Kidney capillary endothelial cell (primary cell): ENCODE results near the gene ADM2.

Experiments
- DNase-seq: peaks from one replicate; pipeline ENCODE4 v3.0.0-alpha.2; 2018; ENCODE audit warnings: low spot score

ADM2 gene

DNA sequence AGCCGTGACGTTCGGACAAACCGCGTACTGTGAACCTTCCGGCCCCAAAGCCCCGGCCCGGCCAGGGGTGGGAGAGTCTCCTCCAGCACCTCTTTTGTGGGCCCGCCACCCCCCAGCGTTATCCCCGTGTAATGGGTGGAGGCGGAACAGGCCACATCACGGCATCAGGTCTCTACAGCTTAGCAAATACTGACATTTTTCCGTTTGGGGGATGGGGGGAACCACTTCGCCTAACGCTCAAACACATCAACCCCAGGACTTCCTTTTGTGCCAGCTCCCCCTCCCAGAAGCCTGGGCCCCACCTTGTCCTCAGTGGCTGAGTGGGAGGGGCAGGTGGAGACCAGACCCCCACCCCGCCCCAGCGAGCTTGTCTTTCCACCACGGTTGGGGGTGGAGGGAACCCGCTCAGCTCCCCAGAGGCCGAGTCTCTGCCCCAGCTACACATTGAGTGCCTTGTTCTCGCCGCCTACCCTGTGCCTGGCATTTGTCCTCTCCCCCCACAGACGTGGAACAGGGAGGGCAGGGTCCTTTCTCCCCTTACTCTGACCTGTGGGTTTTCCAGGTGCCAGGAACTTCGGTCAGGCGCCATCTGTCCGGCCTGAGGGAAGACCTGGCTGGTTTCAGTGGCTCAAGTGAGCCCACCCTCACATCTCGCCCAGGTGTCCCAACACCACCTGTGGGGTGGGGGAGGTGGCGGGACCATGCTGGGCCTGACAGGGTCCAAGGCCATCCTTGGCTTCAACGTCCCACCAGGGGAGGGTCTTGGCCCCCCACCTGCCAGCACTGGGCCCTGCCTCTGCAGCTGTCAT is 36.1 kb upstream of the ADM2 start:
- no peak for DNase-seq

DNA sequence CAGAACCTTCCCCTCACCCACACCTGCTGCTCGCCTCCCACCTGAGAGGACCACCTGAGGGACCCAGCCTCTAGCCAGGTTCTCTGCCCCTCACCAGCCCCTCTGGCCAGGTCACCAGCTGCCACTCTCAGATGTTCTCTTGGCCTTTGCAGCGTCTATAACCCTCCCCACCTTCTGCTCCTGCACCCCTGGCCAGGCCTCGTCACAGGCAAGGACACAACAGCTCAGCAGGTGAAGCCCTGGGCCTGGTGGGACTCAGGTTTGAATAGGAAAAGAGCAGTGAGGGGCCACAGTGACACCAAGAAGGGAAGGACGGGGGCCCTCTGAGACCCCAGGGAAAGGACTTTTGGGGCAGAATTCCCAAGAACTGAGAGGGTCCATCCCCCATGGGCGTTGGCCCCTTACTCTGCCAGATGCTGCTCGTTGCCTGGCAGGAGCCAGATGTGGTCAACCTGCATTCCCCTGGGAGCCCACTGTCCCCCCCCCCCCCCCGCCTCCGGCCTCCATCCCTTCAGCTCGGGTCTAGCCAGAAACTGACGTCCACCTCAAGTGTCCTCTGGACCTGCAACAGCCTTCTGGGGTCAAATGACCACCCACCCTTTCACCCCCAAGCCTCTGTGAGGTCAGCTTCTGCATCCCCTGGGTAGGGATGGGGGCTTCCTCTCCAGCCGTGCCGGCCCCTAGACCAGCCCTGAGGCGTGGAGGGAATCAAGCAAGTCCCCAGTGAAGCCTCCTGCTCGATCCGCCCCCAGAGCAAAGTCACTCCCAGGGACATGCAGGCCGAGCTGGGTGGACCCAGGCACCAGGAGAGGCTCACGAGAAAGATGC is 35.2 kb upstream of the ADM2 start:
- DNase-seq, result no peak

DNA sequence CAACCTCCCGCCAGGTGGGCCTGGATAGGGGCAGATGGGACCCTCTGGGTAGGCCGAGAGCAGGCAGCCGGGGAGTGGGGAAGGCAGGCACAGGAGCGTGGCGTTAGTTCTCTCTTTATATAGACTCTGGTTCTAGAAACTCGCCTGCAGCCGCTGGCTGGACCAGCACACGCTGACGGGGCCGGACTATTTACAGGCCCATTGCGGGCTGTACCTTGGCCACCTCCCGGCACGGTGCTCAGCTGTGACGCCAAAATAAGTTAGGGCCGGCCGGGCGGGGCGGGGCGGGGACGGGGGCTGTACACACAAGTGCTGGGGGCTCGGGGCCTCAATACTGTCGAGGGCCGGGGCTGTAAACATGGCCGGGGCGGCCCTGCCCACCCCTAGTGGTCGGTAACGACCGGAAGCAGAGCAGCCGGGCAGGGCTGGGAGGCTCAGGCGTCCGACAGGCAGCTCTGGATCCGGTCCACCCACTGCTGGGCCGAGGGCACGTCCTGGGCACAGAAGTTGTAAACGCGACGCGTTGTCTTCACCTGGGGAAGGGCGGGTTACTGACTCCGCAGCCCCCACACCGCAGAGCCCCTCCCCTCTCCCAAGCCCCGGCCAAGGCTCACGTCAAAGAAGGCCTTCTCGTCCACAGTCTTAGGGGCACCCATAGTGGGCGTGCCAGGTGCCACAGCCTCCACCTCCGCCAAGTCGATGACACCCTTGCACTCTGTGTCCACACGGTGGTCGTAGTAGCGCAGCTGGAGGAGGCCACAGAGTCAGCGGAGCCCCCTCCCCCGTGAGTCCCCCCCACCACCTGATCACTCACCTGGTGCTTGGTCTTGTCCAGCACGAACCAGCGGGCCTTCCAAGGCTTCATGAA is 34.4 kb upstream of the ADM2 start:
- DNase-seq, result no peak

- DNase-seq, result no peak
Observed at GRCh38 chr22:50447576-50448551, 33.5 kb upstream of the ADM2 start.

DNA sequence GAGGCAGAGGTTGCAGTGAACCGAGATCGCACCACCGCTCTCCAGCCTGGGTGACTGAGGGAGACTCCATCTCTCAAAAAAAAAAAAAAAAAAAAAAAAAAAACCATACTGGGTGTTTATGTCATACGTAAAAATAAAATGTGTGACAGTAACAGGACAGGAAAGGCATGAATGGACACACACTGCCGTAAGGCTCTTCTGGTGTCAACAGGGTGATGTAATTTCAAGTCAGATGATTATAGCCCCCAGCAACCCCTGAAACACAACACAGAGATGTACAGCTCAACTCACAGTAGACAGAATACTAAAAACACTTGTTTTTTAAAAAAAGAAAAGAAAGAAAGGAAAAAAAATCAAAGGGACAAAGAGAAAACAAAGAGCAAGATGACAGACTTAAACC is 28.7 kb upstream of the ADM2 start:
- no peak for DNase-seq

DNA sequence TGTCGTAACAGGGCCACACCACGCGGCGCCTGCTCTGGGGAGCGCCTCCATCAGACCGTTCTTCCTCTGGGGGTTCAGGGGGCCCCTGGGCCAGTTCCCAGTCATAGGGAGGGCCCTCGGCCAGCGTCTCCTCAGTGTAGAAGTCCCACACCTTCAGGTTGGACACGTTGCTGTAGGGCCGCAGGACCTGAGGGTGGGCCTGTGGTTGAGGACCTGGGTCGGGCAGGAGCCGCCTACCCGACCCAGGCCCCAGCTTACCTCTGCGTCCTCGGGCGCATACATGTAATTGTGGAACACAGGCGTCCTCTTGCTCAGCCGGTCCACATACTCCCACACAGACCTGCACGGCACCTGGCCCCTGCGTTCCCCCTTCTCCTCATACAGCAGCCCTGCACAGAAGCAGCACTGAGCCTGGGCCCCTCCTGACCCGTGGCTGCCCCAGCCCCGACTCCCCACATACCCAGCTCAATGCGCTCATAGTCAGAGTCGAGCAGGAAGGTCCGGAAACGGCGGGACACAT is 26.7 kb upstream of the ADM2 start:
- DNase-seq, result no peak

DNA sequence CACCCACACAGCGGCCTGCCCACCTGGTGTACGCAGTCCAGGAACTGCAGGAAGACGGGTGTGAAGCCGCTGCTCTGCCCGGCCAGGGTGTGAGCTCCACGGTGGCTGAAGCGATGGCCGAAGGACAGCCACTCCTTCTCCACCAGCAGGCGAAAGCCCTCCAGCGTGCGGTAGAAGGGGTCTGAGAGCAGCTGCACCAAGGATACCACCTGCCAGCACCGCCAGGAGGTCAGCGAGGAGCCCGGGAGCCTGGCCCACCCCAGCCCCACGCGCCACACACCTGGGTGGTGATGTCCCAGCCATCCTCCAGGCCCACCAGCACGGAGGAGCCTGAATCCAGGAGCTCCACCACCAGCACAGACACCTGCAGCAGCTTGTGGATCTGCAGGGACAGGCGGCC is 26.1 kb upstream of the ADM2 start:
- no peak for DNase-seq

- no peak for DNase-seq
Observed at GRCh38 chr22:50456026-50456425, 25.3 kb upstream of the ADM2 start.

- no peak for DNase-seq
Observed at GRCh38 chr22:50456466-50457234, 24.7 kb upstream of the ADM2 start.

- DNase-seq, result no peak
Observed at GRCh38 chr22:50459016-50459415, 22.3 kb upstream of the ADM2 start.

GRCh38 chr22:50459496-50460140 is 21.7 kb upstream of the ADM2 start:
- DNase-seq, result no peak

GRCh38 chr22:50460938-50461337 is 20.4 kb upstream of the ADM2 start:
- DNase-seq, result no peak

DNA sequence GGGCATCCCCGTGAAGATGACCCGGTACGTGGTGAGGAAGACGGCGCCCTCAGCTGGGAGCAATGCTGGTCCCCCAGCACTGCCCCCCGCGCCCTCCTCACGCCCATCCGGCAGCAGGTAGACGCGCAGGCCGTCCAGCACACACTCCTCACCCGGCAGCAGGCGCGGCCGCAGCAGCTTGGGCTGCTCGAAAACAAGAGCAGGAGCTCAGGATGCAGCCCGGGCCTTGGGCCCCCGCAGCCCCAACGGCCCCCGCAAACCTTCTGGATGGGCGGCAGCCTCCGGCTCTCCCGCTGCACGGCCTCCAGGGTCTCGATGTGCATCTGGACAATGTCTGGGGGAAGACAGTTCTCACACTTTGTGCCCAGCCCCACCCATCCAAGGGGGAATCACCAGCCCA is 19.8 kb upstream of the ADM2 start:
- no peak for DNase-seq

DNA sequence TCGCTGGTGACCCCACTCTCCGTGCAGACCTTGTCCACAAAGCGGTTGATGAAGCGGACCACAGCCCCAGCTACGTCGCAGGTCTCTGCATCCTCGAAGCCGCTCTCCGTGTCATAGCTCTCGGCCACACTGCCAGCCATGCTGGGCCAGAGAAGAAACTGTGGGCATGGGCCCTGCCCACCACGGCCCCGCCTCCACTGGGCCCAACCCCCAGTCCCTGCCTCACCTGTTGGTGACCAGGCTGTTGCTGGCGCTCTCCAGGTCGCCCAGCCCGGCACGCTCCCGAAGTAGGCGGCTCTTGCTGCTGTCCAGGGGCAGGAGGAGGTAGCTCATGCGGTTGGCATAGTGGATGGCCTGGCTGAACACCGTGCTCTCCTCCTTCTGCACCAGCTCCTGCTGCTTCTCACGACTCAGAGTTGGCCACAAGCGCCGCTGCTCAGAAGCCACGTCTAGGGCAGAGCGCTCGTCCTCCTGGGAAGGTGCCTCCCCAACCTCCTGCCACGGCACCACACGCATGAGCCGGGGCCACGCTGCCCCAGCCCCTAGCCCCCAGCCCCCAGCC is 19.3 kb upstream of the ADM2 start:
- DNase-seq, result no peak

DNA sequence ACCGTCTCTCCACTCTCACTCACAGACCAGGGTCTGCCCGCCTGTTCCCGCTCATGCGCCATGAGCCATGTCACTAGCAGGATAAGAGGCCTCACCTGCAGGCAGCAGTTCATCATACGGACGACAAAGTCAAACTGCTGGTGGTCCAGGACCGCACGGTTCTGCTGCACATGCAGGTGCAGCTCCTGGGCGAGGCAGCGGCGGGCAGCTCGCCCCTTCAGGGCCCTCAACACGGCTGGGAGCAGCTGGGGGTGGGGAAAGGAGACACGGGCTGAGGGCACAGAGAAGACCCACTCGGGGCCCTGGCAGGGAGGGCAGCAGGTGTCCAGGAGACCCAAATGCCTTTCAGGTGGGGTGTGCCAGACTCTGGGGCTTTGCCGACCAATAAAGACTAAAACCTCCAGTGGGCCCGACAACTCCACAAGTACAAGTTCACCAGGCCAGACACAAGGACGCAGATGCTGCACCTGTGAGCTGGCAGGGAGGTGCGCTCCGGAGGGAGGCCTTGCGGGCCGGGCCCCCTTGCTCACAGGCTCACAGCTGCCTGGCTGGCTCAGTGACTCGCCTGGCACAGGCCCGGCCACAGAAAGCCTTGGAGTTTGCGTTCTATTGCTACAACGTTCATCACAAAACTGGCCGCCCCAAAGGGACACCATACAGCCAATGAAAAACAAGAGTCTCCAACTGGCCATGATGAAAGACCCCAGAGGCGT is 18.0 kb upstream of the ADM2 start:
- no peak for DNase-seq

DNA sequence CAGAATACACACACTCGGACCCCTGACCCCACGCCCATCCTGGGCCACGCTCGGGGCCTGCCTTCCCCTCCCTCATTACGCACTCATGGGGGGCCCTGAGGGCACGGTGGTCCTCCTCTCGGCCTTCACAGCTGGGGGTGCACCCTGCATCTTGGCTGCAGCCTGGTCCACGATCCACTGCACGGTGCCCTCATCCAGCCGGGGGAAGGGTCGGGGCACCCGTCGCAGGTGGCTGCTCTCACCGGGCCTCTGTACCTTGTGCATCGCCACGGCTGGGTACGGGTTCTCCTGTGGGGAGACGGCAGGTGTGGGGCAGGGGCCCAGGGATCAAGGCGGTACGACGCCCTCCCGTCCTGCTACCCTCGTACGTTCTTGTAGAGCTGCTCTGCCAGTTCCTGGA is 16.9 kb upstream of the ADM2 start:
- DNase-seq, result no peak

DNA sequence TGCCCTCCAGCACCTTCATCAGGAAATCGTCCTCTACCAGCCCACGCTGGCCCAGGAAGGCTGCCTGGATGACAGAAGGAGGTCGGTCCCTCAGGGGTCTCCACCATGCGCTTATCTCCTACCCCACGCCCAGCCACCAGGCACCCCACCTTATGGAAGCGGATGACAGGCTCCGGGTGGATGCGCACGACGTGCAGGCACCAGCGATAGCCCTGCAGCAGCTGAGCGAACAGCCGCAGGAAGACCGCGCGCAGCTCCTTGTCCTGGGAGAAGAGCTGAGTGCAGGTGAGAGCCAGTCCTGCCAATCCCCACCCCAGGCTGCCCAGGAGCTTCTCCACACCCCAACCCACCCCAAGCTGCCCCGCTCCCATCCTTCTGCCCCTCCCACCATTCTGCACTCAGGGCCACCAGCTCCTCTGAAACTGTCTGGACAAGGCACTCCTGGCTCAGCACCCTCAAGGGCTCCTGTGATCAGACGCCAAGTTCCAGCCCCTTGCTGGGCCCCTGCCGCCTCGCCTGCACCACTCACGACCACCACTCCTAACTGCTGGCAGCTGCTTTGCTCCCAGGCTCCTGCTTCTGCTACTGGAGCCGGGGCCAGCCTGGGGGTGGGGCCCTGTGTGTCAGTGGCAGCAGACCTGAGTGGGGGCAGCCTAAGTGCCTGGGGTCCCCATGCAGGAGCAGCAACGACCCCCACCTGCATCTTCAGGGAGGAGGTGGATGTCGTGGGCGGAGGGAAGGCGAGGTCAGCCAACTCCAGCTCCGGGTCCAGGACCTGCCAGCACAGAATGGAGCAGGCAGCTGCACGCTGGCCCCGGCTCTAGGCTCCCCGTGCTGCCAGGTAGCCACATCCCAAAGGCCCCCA is 16.0 kb upstream of the ADM2 start:
- DNase-seq, result no peak

DNA sequence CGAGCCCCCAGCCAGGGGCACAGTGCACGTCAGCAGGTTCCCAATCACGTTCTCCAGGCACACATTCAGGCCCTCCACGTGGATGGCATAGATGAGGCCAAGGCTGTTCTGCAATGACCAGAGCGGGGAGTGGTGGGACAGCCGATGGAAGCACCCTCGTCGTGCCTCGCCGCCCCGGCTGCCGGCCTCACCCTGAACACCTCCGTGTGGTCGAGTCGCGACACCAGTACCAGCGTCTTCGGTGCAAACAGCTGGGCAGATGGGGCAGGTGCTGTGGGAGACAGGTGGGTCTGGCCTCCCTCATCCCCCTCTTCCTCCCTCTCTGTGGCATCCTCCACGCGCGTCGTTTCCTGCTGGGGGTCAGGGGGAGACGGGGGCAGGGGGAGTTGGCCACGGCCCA is 14.0 kb upstream of the ADM2 start:
- no peak for DNase-seq
